OCI-LY1 (cell line): ENCODE data around the gene CCL3.
"Not testable (repeated sequence)": the region's sequence is repeated elsewhere in the genome, so short reads cannot be mapped to it uniquely, and the experiment has no call there.

ENCODE experiments used
- EZH2 ChIP-seq: fragments of 200-600 bp; sonication (generic), shearing (Covaris generic); IDR thresholded peaks from 2 replicates; pipeline ENCODE4 v1.8.0; 2017; ENCODE audit warnings: borderline replicate concordance, mixed run types, mild to moderate bottlenecking, antibody characterized with exemption, low read length, moderate library complexity, mixed read lengths
- TF ChIP-seq, protein P1 (sequence below): fragments of 200-600 bp; sonication (generic), shearing (Covaris generic); IDR thresholded peaks from 2 replicates; pipeline ENCODE4 v1.5.1; 2017; ENCODE audit warnings: mild to moderate bottlenecking, antibody characterized with exemption, low read length, moderate library complexity, mixed read lengths

DNA sequence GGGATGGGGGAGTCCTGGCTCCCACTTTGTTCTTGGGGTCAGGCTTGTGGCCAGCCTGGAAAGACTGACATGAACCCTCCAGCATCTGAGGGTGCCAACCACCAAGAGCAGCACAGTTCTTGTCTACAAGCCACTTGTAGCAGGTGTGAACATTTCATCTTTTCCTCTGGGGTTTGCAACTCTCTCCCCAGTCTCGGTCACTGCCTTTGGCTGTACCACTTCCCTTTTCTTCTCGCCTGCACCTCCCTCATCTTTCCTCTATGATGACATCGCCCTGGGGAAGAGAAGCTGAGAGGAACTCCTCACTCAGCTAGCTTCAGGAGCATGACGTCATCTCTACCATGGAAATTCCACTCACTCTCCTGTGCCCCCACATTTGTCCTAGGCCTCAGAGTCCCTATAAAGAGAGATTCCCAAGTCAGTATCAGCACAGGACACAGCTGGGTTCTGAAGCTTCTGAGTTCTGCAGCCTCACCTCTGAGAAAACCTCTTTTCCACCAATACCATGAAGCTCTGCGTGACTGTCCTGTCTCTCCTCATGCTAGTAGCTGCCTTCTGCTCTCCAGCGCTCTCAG is 13.5 kb upstream of the CCL3 start, which contains the start of gene CCL4:
- TF ChIP-seq, protein P1, sequence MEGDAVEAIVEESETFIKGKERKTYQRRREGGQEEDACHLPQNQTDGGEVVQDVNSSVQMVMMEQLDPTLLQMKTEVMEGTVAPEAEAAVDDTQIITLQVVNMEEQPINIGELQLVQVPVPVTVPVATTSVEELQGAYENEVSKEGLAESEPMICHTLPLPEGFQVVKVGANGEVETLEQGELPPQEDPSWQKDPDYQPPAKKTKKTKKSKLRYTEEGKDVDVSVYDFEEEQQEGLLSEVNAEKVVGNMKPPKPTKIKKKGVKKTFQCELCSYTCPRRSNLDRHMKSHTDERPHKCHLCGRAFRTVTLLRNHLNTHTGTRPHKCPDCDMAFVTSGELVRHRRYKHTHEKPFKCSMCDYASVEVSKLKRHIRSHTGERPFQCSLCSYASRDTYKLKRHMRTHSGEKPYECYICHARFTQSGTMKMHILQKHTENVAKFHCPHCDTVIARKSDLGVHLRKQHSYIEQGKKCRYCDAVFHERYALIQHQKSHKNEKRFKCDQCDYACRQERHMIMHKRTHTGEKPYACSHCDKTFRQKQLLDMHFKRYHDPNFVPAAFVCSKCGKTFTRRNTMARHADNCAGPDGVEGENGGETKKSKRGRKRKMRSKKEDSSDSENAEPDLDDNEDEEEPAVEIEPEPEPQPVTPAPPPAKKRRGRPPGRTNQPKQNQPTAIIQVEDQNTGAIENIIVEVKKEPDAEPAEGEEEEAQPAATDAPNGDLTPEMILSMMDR, result not testable (repeated sequence)
- not testable (repeated sequence) for TF ChIP-seq EZH2
